Fibroblast of lung (primary cell): ENCODE results near the gene CNTNAP5. TPM values are rescaled to one million over a fixed set of nuclear protein-coding genes. Genes with fewer than 3 reads are reported as not detected.

Experiments
- DNase-seq, 2 donors: peaks; one replicate each; pipeline versions ENCODE4 v3.0.0 to v3.0.0-alpha.2; 2010; ENCODE audit warnings: low read depth in 2 of 2
- H2AFZ ChIP-seq: 2 replicates; pipeline ENCODE4 v1.5.1; 2012; ENCODE audit warnings: low read length, control low read depth, inconsistent platforms
- H3K27ac ChIP-seq: 2 replicates; pipeline ENCODE4 v1.5.1; 2011; ENCODE audit warnings: low read length, control low read depth; ENCODE audit not compliant: insufficient read depth
- H3K27me3 ChIP-seq: 2 replicates; pipeline ENCODE4 v1.5.1; 2011; ENCODE audit warnings: mild to moderate bottlenecking, low read length; ENCODE audit not compliant: control insufficient read depth, insufficient read depth
- H3K36me3 ChIP-seq: 2 replicates; pipeline ENCODE4 v1.5.1; 2011; ENCODE audit warnings: low read length; ENCODE audit not compliant: control insufficient read depth, insufficient read depth
- H3K4me1 ChIP-seq: 2 replicates; pipeline ENCODE4 v1.5.1; 2011; ENCODE audit warnings: low read length; ENCODE audit not compliant: control insufficient read depth, insufficient read depth; ENCODE audit errors: extremely low read depth
- H3K4me2 ChIP-seq: 2 replicates; pipeline ENCODE4 v1.5.1; 2011; ENCODE audit warnings: low read length, control low read depth; ENCODE audit not compliant: insufficient read depth; ENCODE audit errors: extremely low read depth
- H3K4me3 ChIP-seq, 4 experiments: fragments of 200-600 bp in 1 of 4; sonication (generic) in 1 of 4; replicated peaks in 1 of 4; 2 replicates each; pipeline ENCODE4 v1.5.1; 2011 to 2016; ENCODE audit warnings: low read length in 4 of 4, low read depth in 3 of 4, mild to moderate bottlenecking in 3 of 4, control low read depth in 2 of 4, inconsistent platforms in 1 of 4, mixed read lengths in 1 of 4; ENCODE audit not compliant: insufficient read depth in 1 of 4; ENCODE audit errors: control extremely low read depth in 1 of 4
- H3K79me2 ChIP-seq: 2 replicates; pipeline ENCODE4 v1.5.1; 2012; ENCODE audit warnings: mild to moderate bottlenecking, low read length, inconsistent platforms; ENCODE audit not compliant: control insufficient read depth, insufficient read depth
- H3K9ac ChIP-seq: 2 replicates; pipeline ENCODE4 v1.5.1; 2011; ENCODE audit warnings: mild to moderate bottlenecking, low read length, control low read depth; ENCODE audit not compliant: insufficient read depth
- H3K9me3 ChIP-seq: 2 replicates; pipeline ENCODE4 v1.5.1; 2012; ENCODE audit warnings: low read depth, low read length; ENCODE audit not compliant: control insufficient read depth, insufficient read depth
- H4K20me1 ChIP-seq: 2 replicates; pipeline ENCODE4 v1.5.1; 2011; ENCODE audit warnings: low read length; ENCODE audit not compliant: control insufficient read depth, insufficient read depth; ENCODE audit errors: extremely low read depth
- EZH2 ChIP-seq: IDR thresholded peaks from 2 replicates; pipeline ENCODE4 v1.5.1; 2012; ENCODE audit warnings: low read length, control low read depth, mild to moderate bottlenecking; ENCODE audit errors: missing control alignments
- polyA plus RNA-seq, 2 donors: library from polyadenylated mRNA; depleted of rRNA in 1 of 2; stranded (reverse) in 1 of 2; unstranded in 1 of 2; fragments of >200 nt; gene quantifications; 2 replicates each; pipeline ENCODE4 v1.2.1, GENCODE V29; 2011 to 2012; ENCODE audit warnings: missing spikeins in 1 of 2
- total RNA-seq: library from RNA; depleted of rRNA; stranded (reverse); fragments of >200 nt; gene quantifications from 2 replicates; pipeline ENCODE4 v1.2.1, GENCODE V29; 2014
- TF ChIP-seq, protein P1 (sequence below), 2 donors: IDR thresholded peaks in 1 of 2; conservative IDR thresholded peaks in 1 of 2; 1 replicate in 1 of 2; 2 replicates in 1 of 2; pipeline ENCODE4 v1.5.1; 2011 to 2012; ENCODE audit warnings: low read length in 2 of 2, control low read depth in 1 of 2, inconsistent platforms in 1 of 2, low read depth in 1 of 2, mild to moderate bottlenecking in 1 of 2

CNTNAP5 gene
- total and polyA plus RNA-seq, 2 donors (not counting 1 experiment from before 2014, with no cell fraction given) = not detected

DNA sequence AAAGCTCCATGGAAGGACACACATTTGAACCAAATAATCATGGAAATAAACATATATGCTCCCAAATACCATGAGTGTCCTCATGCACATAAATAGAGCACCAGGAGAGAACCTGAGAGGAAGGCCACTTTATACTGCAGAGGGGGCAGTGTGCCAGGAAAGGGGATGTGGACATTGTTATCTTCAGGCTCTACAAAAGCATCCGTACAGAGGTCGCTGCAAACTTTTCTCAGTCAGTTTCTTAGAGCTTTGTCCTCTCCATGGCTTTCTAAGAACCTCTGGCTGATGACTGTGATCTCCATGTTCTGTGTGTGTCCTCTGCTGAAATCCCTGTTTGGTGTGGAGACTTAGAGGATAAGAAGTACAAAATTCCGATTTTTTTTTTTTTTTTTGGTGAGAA is 515.7 kb downstream of the CNTNAP5 start:
- no peaks in the 10 kb centered on the region for H3K4me1 ChIP-seq
- no peaks in the 10 kb centered on the region for H3K36me3 ChIP-seq
- TF ChIP-seq EZH2 = no peak
- TF ChIP-seq, protein P1, sequence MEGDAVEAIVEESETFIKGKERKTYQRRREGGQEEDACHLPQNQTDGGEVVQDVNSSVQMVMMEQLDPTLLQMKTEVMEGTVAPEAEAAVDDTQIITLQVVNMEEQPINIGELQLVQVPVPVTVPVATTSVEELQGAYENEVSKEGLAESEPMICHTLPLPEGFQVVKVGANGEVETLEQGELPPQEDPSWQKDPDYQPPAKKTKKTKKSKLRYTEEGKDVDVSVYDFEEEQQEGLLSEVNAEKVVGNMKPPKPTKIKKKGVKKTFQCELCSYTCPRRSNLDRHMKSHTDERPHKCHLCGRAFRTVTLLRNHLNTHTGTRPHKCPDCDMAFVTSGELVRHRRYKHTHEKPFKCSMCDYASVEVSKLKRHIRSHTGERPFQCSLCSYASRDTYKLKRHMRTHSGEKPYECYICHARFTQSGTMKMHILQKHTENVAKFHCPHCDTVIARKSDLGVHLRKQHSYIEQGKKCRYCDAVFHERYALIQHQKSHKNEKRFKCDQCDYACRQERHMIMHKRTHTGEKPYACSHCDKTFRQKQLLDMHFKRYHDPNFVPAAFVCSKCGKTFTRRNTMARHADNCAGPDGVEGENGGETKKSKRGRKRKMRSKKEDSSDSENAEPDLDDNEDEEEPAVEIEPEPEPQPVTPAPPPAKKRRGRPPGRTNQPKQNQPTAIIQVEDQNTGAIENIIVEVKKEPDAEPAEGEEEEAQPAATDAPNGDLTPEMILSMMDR (conservative IDR thresholded peaks at IDR 0.05 in 1 of 2, IDR thresholded peaks at IDR 0.05 in 1 of 2; ENCODE audit: low read depth in 1 of 2, low read length in 2 of 2) = no peak
- no peak for DNase-seq
- H3K27me3 ChIP-seq = no peaks in the 10 kb centered on the region
- no peak overlapping the region for H2AFZ ChIP-seq
- H3K9ac ChIP-seq = no peak overlapping the region
- no peak overlapping the region for H3K4me3 ChIP-seq
- H3K27ac ChIP-seq = no peak overlapping the region
- H3K9me3 ChIP-seq = no peaks in the 10 kb centered on the region
- no peaks in the 10 kb centered on the region for H3K79me2 ChIP-seq
- no peak overlapping the region for H3K4me2 ChIP-seq
- no peaks in the 10 kb centered on the region for H4K20me1 ChIP-seq

DNA sequence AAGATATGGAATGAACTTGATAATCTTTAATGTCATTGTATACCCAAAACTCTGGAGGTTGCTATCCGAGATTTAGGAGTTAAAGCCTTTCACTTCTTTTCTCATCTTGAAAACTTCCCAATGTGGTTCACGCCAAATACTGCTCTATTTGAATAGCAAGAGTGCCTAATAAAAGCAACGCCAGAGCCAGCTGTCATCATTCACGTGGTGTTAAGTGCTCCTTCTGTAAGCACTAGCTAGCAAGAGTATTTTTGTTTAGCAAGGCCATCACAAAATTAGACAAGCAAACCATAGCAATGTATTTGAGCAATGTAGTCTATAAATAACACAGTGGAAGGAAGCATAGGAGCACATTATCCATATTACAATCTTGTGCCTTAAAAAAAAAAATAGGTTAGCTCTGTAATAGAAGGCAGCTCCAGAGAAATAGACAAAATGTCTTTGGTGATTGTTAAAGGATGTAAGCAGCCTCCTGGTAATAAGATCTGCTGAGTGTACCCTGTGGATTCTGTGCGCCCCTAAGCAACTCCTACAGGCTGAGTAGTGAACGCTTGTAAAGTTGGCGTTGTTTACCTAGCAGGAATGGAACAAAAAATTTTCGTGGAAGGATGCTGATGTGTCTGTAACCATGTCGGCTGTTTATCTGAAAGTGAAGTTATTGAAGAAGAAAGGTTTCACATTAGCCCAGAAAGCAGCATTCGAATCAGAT is 518.0 kb downstream of the CNTNAP5 start:
- Histone ChIP-seq H3K27ac (no peak overlapping the region), H3K9me3 (no peaks in the 10 kb centered on the region), H3K4me2 (no peak overlapping the region), H3K27me3 (no peaks in the 10 kb centered on the region), H3K36me3 (no peaks in the 10 kb centered on the region), H3K9ac (no peak overlapping the region), H4K20me1 (no peaks in the 10 kb centered on the region), H3K4me1 (no peaks in the 10 kb centered on the region), H2AFZ (no peak overlapping the region), H3K79me2 (no peaks in the 10 kb centered on the region), H3K4me3 (no peak overlapping the region)
- no peak for DNase-seq
- no peak for TF ChIP-seq EZH2
- TF ChIP-seq, protein P1 (conservative IDR thresholded peaks at IDR 0.05 in 1 of 2, IDR thresholded peaks at IDR 0.05 in 1 of 2; ENCODE audit: low read depth in 1 of 2, low read length in 2 of 2) = no peak

GRCh38 chr2:124547700-124548099 is 522.6 kb downstream of the CNTNAP5 start:
- H3K27ac ChIP-seq = no peak overlapping the region
- no peaks in the 10 kb centered on the region for H4K20me1 ChIP-seq
- H3K4me1 ChIP-seq = no peaks in the 10 kb centered on the region
- no peaks in the 10 kb centered on the region for H3K36me3 ChIP-seq
- no peak overlapping the region for H2AFZ ChIP-seq
- H3K9me3 ChIP-seq = no peaks in the 10 kb centered on the region
- DNase-seq = no peak
- no peak overlapping the region for H3K4me2 ChIP-seq
- no peaks in the 10 kb centered on the region for H3K27me3 ChIP-seq
- no peaks in the 10 kb centered on the region for H3K79me2 ChIP-seq
- H3K4me3 ChIP-seq = no peak overlapping the region
- H3K9ac ChIP-seq = no peak overlapping the region
- no peak for TF ChIP-seq EZH2
